Skin epidermis (tissue), 12 donors: ENCODE data around the gene SLC11A2.

Experiments used
- H3K27ac ChIP-seq, 21 experiments: fragments of 200-600 bp; sonication (generic) in 11 of 21; one replicate each; pipeline ENCODE4 v1.5.0; 2020; ENCODE audit warnings: mild to moderate bottlenecking in 3 of 21, inconsistent platforms in 2 of 21, moderate library complexity in 2 of 21
- H3K4me3 ChIP-seq, 7 experiments: fragments of 200-600 bp; sonication (generic) in 2 of 7; one replicate each; pipeline ENCODE4 v1.5.0; 2020; ENCODE audit warnings: inconsistent platforms in 2 of 7, mild to moderate bottlenecking in 2 of 7, moderate library complexity in 1 of 7

SLC11A2 gene

DNA sequence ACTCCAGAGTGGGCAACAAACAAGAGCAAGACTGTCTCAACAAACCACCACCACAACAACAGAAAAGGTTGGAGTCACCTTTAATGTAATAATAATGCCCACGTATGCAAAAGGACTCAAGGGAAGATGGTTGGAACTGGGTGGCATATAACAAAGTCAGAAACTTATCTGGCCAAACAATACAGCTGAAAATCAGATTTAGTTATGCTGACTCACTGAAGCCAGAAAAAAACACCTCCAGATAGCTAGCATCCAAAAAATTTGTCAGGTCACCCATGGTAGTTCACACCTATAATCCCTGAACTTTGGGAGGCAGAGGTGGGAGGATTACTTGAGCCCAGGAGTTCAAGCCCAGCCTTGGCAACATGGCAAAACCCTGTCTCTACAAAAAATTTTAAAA lies 24.4 kb downstream of the SLC11A2 start:
- H3K27ac ChIP-seq = no peak overlapping the region
- no peak overlapping the region for H3K4me3 ChIP-seq

DNA sequence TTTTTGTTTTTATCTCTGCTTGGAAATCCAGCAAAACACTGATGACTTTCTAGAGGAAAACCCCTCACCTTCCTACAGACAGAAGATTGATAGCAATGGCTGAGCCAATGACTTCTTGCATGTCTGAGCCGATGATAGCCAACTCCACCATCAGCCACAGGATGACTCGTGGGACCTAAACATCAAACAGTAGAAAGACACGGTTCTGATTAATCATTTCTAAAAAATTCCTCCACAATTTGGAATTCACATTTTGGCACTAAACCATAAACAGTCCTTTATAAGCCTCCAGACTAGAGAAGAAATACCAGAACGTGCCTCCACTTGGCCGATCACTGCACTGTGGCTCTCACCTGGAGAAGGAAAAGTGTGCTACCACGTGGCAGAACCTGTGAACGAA lies 25.9 kb downstream of the SLC11A2 start:
- H3K27ac ChIP-seq = no peak overlapping the region

DNA sequence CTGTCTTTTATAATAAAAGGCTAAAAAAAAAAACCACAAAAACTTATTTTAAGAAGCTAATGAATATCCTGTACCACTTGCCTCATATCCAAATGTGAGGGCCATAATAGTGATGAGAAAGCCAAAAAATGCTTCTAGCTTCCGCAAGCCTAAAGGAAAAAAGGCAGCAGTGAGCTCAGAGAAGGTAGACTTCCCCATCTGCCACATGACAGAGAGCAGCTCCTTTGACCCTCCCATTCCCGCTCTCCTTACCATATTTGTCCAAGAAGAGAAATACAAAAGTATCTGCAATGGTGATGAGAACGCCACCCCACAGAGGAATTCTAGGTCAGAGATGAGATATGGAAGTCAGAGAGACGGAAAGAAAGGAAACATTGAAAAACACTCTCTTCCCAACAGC lies 27.1 kb downstream of the SLC11A2 start:
- H3K27ac ChIP-seq = peak overlapping the region in 2 of 21 experiments; percentile 4 to 38
- H3K4me3 ChIP-seq = no peak overlapping the region

More for the DNA sequence above, 25.9 kb downstream of the SLC11A2 start:
- no peak overlapping the region for H3K4me3 ChIP-seq

DNA sequence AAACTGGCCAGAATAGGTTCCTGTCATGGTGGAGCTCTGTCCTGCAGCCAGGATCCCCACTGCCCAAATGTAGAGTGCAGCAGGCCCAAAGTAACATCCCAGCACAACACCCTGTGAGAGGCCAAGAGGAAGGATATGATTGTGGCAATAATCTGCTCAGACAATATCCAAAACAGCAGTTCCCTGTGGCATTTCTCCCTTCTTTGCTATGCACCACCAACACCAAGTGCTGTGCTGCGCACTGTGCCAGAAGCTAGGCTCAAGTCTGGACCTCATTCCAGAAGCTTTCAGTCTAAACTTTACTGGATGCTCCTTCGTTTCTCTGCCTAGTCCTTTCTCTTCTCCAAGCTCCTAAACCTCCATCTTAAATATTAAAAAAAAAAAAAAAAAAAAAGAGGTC lies 33.4 kb downstream of the SLC11A2 start:
- H3K27ac ChIP-seq = no peak overlapping the region
- no peak overlapping the region for H3K4me3 ChIP-seq

DNA sequence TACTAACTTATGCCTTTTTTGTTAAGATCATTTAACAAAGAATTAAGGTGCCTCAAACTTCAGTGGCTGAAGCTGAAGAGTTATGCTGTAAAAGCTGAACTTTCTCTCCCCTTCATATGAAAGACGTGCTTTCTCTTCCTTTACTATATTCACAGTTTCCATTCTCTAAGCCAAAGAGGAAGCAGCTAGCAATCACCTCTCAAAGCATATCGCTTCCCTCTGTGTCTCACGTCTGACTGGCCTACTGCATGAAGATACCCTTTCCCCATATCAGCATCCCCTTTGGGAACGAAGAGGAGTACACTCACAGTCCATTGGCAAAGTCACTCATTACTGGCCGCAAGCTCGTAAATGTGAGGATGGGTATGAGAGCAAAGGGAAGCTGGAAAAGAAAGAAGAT lies 34.9 kb downstream of the SLC11A2 start:
- Histone ChIP-seq H3K27ac (peak overlapping the region in 1 of 21 experiments; percentile 29), H3K4me3 (no peak overlapping the region)

DNA sequence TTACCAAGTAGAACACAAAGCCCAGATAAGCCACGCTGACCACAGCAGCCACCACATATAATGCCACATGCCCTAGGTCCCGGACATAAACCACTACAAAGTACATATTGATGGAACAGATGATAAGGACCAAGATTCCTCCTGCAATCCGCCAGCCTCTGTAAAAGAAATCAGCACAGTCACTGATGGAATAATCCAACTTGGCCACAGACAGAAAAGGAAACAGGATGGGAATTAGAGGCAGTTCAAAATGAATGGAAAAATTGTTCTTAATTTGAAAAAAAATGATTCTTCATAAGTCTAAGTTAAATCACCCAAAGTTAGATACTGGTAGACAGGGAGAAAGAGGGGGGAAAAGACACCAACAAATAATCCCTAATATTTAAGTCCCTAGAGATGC lies 35.4 kb downstream of the SLC11A2 start:
- Histone ChIP-seq H3K27ac (peak overlapping the region in 1 of 21 experiments; percentile 29), H3K4me3 (no peak overlapping the region)

DNA sequence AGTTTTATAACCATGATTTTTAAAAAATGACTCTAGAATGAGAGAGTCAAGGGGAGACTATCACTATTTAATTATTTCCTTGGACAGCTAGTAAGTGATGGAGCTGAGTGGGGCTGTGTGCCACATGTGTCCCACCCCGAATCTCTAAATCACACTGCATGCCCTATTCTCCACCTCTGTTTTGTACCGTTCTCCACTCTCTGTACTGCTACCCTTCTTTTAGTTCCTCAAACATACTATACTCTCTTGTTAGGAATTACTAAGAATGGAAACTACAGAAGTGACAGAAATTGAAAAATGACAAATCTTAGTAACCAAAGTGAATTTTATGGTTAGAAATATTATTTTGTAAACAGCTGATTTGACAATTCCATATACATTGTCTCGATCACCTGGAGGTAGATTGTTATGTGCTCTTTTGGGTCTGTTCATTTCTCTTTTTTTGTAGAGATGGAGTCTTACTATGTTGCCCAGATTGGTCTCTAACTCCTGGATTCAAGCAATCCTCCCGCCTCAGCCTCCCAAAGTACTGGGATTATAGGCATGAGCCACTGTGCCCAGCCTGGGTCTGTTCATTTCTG lies 35.9 kb downstream of the SLC11A2 start:
- Histone ChIP-seq H3K4me3 (no peak overlapping the region), H3K27ac (no peak overlapping the region)

DNA sequence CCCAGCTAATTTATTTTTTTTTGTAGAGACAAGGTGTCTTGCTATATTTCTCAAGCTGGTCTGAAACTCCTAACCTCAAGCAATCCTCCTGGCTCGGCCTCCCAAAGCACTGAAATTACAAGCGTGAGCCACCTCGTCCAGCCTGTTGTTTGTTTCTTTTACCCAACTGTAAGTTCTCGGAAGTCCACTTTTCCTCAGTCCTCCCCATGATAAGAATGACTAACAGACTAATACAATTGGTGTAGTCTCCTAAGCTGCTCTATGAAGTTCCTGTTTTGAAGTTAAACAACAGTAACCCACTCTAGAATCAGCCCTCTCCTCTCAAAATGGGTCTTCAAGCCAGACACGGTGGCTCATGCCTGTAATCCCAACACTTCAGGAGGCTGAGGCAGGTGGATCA lies 37.3 kb downstream of the SLC11A2 start:
- Histone ChIP-seq H3K4me3 (no peak overlapping the region), H3K27ac (peak overlapping the region in 1 of 21 experiments; percentile 27)

DNA sequence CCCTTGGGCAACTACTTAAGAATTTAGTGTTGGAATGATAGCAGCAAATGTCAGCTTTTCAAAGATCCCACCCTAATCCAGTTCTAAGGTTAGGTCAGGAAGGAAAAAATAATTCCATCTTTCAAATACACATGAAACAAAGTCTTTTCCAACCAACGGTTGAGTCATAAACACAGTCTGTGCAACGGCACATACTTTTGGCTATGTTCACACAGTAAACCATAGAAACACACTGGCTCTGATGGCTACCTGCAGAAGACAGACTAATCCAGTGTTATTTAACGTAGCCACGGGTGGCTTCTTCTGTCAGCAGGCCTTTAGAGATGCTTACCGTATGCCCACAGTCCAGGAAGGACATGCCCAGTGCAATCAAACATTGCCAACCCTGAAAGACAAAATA lies 38.1 kb downstream of the SLC11A2 start:
- peak overlapping the region in 1 of 21 experiments; percentile 91 for H3K27ac ChIP-seq

DNA sequence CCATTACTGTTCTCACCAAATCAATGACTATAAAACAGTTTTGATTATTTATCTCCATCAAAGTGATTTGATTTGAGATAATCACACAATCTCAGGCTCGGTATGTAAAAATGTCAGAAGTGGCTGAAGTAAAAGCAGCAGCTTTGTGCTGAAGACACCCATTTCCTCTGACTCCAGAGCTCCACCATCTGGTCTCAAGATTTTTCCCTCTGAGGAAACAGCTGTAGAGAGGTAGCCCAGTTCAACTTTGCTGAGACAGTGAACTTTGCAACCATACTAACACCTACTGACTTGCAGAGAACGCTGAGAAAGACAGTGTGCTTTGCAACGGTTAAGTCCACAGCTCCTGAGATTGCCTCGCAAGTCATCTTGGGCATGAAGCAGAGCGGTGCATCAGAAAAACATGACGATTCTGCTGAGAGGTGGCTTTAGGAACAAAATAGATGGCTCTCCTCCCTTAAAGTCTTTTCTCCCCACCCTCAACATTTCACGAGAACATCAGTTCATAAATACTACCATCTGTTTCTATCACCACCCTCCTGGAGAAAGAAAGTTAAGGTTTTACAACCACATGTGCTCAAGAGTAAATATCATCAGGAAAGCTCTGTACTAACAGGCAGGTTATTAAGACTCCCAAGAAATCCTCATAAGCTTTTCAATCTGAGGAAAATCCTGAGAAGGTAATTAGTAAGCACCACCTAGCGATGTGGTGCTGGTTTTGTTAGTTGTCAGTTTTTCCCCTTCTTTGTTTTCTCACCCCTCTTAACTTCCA lies 39.0 kb downstream of the SLC11A2 start:
- Histone ChIP-seq H3K4me3 (no peak overlapping the region), H3K27ac (peak overlapping the region in 10 of 21 experiments; percentile 0 to 91 (median 42))

More for the DNA sequence above, 38.1 kb downstream of the SLC11A2 start:
- H3K4me3 ChIP-seq = no peak overlapping the region

DNA sequence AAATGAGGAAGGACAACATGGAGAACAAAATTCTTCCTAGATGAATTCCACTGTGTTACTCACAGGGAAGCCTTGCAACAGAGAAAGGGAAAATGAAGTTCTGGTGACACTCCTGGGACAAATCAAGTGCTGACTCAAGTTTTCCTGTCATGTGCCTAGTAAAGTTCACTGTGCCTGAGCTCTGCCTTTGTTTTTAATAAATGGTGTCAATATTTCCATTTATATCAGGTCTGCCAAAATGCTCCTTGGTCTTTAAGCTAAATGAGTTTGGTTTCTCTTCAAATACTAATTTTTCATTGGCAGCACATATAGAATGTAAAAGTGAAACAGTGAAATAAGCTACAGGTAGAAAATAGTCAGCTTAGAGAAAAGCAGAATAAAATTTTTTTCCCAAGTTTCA lies 40.9 kb downstream of the SLC11A2 start:
- H3K4me3 ChIP-seq = no peak overlapping the region
- H3K27ac ChIP-seq = peak overlapping the region in 20 of 21 experiments; percentile 8 to 91 (median 60)

DNA sequence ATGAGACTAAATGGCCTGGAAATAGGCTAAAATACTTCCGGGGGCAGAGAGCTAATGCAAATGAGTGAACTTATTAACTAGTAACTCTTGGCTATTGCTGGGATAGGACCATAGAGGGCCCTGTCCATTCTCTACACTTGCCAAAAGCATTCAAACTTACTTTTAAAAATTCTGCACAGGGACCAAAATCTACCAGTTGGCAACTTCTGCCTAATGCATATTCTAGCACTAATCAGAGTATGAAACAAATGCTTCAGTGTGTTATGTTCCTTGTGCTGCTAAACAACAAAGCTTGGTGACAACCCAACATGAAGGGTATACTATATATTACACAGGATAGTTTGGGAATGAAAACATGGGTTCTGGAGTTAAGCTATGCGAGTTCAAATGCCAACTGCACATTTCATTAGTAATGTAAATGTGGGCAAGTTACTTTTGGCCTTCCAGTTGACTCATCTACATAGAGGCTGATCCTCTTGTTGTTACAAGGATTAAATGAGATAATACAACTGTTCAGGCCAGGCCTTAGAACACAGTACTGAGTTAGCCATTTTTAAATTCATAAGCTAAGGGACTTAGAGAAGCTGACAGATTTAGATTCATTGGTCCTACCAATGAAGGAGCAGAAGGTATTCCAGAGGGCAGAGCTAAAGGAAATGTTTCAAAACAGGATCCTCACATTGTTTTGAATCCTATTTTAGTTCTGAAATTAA lies 41.4 kb downstream of the SLC11A2 start:
- H3K27ac ChIP-seq = peak overlapping the region in 19 of 21 experiments; percentile 12 to 91 (median 61)
- H3K4me3 ChIP-seq = no peak overlapping the region

DNA sequence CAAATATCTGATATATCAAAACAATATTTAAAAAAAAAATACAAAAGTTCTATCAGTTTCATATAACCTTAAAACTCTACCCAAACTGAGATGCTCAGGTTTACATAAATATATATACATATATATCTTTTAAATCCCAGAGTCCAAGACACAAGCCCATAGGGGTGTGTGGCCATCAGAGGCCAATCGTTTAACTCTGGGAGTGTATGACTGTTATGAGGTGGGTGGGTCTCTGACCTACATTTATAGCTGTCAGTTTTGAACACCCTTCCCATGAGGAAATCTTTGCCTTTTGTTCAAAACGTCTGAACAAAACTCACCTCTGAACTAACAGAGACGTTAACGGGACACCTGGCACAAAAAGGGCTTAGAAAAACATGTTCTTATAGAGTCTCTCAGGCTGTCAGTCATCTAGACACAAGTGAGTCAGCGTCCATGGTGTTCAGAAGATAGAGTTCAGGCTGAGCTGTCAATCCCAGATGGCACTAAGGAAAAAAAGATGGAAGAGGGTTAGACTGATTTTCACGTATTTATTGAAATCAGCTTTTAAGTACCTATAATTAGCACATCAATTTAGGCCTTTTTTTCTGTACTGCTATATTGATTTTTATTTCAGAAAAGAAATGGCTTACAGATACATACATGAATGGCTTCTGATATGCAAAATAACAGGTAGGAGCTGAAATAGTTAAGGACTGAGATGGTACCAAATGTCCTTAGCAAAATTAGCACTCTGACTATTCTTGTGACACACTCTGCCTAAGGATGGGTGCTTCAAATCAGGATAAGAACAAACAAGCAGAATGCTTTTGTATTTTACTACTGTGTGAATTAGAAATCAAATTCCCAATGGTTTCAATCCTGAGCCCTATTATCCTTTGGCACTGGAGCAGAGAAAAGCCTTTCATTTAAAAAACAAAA lies 44.6 kb downstream of the SLC11A2 start:
- Histone ChIP-seq H3K4me3 (no peak overlapping the region), H3K27ac (no peak overlapping the region)

DNA sequence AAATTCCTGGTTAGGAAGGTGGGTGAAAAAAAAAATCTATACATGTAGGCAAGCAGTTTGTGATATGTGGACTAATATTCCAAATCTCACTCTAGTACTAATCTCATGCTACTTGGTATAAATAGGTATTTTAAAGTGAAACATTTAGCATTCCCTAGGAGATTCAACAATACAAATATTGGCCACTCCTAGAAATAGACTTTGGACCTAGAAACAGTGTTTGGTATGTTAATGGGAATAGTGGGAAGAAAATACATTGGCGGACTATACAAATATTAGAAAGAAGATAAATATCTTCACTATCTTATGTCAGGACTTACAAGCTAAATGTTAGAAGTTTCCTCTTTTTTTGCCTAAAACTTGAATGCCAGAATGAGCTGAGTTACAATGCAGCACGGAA lies 45.6 kb downstream of the SLC11A2 start:
- Histone ChIP-seq H3K27ac (peak overlapping the region in 1 of 21 experiments; percentile 48), H3K4me3 (no peak overlapping the region)

DNA sequence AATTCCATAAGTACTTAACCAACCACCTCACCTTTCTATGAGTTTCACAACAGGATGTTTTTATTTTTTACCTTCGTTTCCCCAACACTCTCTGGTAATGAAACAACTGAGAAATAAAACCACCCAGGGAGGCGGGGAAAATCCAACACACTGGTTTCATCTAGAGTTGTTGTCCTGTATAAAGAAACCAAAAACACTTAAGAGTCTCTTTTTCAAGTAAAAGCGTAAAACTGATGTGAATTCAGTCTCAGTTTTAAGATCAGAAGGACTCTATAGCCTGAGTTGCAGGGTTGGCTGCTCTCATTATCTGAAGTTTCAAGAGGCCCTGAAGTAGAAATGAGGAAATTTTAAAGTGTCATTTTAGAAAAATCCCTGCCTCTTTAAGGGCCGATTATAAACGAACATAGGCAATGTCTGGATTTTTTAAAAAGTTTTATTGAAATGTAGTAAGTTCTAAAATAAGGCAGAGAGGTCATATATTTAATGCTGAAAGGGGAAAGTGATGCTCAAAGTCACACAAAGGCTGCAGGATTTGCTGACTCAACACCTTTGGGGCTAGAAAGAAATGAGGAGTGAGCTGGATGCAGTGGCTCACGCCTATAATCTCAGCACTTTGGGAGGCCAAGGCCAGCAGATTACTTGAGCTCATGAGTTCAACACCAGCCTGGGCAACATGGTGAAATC lies 46.7 kb downstream of the SLC11A2 start:
- Histone ChIP-seq H3K27ac (peak overlapping the region in 2 of 21 experiments; percentile 13 to 48), H3K4me3 (no peak overlapping the region)

DNA sequence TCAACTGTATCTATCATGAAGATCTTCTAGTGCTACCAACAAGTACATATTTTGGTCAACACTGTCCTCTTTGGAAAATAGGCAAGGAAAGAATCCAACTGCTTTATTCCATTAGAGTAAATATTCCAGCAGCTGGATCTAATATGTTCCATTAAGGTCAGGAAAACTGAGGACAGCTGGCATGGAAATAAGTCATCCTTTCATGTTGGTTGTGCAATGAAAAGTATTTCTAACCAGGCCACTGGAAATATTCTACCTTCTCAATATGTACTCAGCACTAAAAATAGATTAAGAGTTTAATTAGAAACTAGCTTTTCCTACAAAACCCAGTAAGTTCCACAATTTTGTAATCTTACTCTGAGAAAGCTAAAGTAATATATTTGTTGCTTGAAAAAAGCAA lies 54.2 kb downstream of the SLC11A2 start:
- peak overlapping the region in 4 of 21 experiments; percentile 8 to 36 (median 20) for H3K27ac ChIP-seq
- no peak overlapping the region for H3K4me3 ChIP-seq

DNA sequence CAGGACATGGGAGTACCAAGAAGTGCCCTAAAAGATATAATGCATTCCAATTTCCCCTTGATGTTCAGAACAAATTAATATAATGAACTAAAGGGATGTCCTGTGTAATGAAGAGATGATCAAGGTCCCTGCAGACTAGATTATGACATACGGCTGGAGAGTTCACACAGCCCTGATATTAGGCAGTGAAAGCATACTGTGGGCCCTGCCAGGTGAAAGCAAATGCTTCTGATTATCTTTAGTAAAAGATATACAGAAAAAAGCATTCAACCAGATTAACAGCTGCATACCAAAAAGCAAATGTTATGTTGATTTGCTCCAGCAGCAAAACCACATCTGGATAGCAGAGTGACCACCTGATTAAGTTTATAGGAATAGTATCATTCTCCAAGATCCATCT lies 61.8 kb downstream of the SLC11A2 start:
- H3K4me3 ChIP-seq = no peak overlapping the region
- no peak overlapping the region for H3K27ac ChIP-seq

DNA sequence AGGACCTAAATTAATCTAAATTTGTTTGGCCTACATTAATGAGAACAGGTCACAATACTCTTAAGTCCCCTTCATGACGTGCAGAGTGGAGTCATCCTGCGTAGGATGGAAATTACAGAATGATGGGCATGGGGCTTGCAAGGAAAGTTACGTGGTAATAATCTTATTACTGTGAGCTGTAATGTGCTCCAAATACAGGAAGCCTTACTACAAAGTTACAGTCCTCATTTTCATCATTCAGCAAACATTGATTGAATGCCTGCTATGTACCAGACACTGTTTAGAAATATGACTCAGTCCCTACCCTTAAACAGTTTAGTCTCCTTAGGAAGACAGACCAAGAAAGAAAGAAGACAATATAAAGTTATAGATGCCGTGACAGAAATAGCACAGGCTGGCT lies 64.5 kb downstream of the SLC11A2 start:
- Histone ChIP-seq H3K27ac (no peak overlapping the region), H3K4me3 (no peak overlapping the region)

DNA sequence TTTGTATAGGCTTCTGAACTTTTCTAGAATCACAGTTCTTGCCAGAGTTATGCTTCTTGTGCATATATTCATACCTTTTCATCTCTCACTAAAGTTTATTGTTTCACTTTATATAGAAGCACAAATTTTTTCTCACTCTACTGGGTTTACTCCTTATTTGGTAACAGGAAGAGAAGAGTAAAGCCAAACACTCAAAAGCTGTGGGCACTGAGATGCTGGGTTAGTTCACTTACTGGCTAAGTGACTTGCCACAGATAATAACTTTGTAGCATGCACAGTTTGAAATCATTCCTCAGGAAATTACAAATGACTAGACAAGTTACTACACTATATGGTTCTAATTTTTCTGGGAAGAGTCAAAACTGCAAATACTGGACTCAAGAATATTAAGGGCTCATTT lies 66.1 kb downstream of the SLC11A2 start:
- no peak overlapping the region for H3K4me3 ChIP-seq
- H3K27ac ChIP-seq = no peak overlapping the region
